Keratinocyte (primary cell): Measurements from ENCODE around the gene NKAPD1.

Experiments used
- EZH2 ChIP-seq: IDR thresholded peaks from one replicate; pipeline ENCODE4 v1.6.1; 2012; ENCODE audit warnings: inconsistent platforms, mild to moderate bottlenecking, low read length, moderate library complexity
- TF ChIP-seq, protein P1 (sequence below), 3 experiments: IDR thresholded peaks in 1 of 3; conservative IDR thresholded peaks in 1 of 3; optimal IDR thresholded peaks in 1 of 3; 2 replicates in 2 of 3; 3 replicates in 1 of 3; pipeline versions ENCODE3 to v1.5.1; 2011; ENCODE audit warnings: low read length in 3 of 3, mild to moderate bottlenecking in 3 of 3, moderate library complexity in 2 of 3, control low read depth in 1 of 3, inconsistent platforms in 1 of 3; ENCODE audit not compliant: insufficient read depth in 2 of 3; ENCODE audit errors: extremely low read depth in 1 of 3

DNA sequence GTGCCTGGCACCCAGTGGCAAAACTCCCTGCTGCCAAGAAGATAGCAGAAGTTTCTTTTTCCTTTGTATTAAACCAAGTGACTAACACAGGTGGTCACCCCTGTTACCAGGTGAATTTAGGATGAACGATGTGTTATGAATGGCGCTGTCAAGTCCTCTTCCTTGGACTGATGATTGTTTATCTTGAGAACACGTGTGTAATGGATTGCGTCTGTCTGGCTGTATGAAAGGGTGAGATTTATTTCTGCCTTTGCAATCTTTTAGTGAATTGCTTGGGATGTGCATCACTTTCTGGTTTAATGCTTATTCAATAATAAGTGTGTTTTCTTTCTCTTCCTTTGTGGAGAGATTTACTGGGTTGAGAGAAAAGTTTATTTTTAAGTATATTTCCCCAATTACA lies 49.0 kb downstream of the NKAPD1 start:
- TF ChIP-seq, protein P1, sequence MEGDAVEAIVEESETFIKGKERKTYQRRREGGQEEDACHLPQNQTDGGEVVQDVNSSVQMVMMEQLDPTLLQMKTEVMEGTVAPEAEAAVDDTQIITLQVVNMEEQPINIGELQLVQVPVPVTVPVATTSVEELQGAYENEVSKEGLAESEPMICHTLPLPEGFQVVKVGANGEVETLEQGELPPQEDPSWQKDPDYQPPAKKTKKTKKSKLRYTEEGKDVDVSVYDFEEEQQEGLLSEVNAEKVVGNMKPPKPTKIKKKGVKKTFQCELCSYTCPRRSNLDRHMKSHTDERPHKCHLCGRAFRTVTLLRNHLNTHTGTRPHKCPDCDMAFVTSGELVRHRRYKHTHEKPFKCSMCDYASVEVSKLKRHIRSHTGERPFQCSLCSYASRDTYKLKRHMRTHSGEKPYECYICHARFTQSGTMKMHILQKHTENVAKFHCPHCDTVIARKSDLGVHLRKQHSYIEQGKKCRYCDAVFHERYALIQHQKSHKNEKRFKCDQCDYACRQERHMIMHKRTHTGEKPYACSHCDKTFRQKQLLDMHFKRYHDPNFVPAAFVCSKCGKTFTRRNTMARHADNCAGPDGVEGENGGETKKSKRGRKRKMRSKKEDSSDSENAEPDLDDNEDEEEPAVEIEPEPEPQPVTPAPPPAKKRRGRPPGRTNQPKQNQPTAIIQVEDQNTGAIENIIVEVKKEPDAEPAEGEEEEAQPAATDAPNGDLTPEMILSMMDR (optimal IDR thresholded peaks at IDR 0.05 in 1 of 3, IDR thresholded peaks at IDR 0.05 in 1 of 3, conservative IDR thresholded peaks at IDR 0.05 in 1 of 3; ENCODE audit: extremely low read depth in 1 of 3, insufficient read depth in 2 of 3, low read length in 3 of 3) = no peak
- TF ChIP-seq EZH2 = no peak
